Measurements from ENCODE around the gene GIPR.

DNA sequence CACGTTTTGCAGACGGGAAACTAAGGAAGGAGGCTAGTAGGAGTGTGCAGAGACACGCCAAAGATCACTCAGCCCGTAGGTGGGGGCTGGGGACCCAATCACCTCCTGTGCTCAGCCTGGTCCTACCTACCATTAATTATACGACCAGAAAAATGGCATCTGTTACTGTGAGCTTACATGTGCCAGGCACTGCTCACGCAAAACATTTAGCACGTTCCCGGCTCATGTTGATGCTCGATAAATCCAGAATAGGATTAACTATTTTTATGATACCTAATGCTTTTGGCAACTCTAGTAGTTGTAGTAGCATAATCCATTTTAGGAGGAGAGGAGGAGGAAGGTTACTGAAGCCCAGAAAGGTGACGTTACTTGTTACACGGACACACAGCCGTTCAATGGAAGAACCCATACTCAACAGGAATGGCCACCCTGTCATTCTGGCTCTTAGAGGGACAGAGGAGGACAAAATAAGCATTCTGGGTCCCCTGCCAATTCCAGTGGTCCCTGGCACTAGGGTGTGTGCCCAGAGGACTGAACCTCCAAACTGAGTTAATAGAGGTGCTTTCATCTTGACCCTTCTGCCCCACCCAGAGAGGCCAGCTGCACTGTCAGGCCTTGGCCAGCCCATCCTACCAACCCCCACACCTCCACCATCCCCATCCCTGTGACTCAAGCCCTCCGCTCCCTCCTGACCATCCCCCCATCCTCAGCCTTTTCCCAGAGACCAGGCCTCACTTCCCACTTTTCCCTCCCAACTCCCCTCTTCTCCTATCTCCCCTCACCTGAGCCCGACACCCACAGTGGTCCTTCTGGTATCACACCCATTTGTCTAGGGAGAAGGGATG is 23.9 kb upstream of the GIPR start:
- no peak for TF ChIP-seq CTCF (IDR thresholded peaks at IDR 0.05; ENCODE audit: poor library complexity, severe bottlenecking)
- no peak for TF ChIP-seq SMC3 (conservative IDR thresholded peaks at IDR 0.05; ENCODE audit: poor library complexity)
- TF ChIP-seq, protein P1, sequence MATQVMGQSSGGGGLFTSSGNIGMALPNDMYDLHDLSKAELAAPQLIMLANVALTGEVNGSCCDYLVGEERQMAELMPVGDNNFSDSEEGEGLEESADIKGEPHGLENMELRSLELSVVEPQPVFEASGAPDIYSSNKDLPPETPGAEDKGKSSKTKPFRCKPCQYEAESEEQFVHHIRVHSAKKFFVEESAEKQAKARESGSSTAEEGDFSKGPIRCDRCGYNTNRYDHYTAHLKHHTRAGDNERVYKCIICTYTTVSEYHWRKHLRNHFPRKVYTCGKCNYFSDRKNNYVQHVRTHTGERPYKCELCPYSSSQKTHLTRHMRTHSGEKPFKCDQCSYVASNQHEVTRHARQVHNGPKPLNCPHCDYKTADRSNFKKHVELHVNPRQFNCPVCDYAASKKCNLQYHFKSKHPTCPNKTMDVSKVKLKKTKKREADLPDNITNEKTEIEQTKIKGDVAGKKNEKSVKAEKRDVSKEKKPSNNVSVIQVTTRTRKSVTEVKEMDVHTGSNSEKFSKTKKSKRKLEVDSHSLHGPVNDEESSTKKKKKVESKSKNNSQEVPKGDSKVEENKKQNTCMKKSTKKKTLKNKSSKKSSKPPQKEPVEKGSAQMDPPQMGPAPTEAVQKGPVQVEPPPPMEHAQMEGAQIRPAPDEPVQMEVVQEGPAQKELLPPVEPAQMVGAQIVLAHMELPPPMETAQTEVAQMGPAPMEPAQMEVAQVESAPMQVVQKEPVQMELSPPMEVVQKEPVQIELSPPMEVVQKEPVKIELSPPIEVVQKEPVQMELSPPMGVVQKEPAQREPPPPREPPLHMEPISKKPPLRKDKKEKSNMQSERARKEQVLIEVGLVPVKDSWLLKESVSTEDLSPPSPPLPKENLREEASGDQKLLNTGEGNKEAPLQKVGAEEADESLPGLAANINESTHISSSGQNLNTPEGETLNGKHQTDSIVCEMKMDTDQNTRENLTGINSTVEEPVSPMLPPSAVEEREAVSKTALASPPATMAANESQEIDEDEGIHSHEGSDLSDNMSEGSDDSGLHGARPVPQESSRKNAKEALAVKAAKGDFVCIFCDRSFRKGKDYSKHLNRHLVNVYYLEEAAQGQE (IDR thresholded peaks at IDR 0.05; ENCODE audit: borderline replicate concordance): no peak
- TF ChIP-seq EZH2 (IDR thresholded peaks at IDR 0.05; ENCODE audit: borderline replicate concordance, insufficient read depth, low read length, poor library complexity, severe bottlenecking): no peak
- TF ChIP-seq MXI1 (conservative IDR thresholded peaks at IDR 0.05; ENCODE audit: poor library complexity, severe bottlenecking): no peak
- no peak for TF ChIP-seq POLR2AphosphoS5 (IDR thresholded peaks at IDR 0.05)
- TF ChIP-seq TAF1 (IDR thresholded peaks at IDR 0.05; ENCODE audit: low read depth): no peak
- TF ChIP-seq EP300 (conservative IDR thresholded peaks at IDR 0.05; ENCODE audit: poor library complexity, severe bottlenecking): no peak
- no peak for TF ChIP-seq RAD21 (conservative IDR thresholded peaks at IDR 0.05)
